CD4-positive, alpha-beta T cell (primary cell): Measurements from ENCODE around the gene ANXA3. TPM values are rescaled to one million over a fixed set of nuclear protein-coding genes. Genes with fewer than 3 reads are reported as not detected.

Experiments used
- ATAC-seq: fragments of 200-7000 bp; cut with Tn5 transposase; one replicate; pipeline ENCODE4 v1.10.0; 2022; ENCODE audit warnings: mild to moderate bottlenecking; ENCODE audit not compliant: poor library complexity
- CTCF ChIA-PET: fragments of 350-600 bp; sonication (Branson Sonifier 250); formaldehyde crosslinking; loops from one replicate; lab custom pipeline; 2021; ENCODE audit warnings: antibody characterized with exemption, inconsistent platforms; lab: Charles Lee
- POLR2A ChIA-PET: fragments of 350-600 bp; sonication (Branson Sonifier 250); formaldehyde crosslinking; loops from one replicate; lab custom pipeline; 2021; ENCODE audit warnings: antibody characterized with exemption, inconsistent platforms; lab: Charles Lee
- DNase-seq, 14 experiments: peaks; one replicate each; pipeline ENCODE4 v3.0.0-alpha.2; 2013 to 2020; ENCODE audit warnings: mixed read lengths in 2 of 14
- H3K27ac ChIP-seq, 2 donors: one replicate each; pipeline versions ENCODE4 v1.5.1 to v1.7.0; 2013; ENCODE audit warnings: low read length in 2 of 2, low read depth in 1 of 2, mild to moderate bottlenecking in 1 of 2
- H3K27me3 ChIP-seq, 2 experiments: 1 replicate in 1 of 2; 2 replicates in 1 of 2; pipeline versions ENCODE4 v1.6.1 to v1.7.0; 2013; ENCODE audit warnings: low read length in 2 of 2, control low read depth in 1 of 2, mild to moderate bottlenecking in 1 of 2, moderate library complexity in 1 of 2; ENCODE audit not compliant: insufficient read depth in 2 of 2, control insufficient read depth in 1 of 2
- H3K36me3 ChIP-seq: one replicate; pipeline ENCODE4 v1.6.1; 2013; ENCODE audit warnings: low read length, control low read depth; ENCODE audit not compliant: insufficient read depth
- H3K4me1 ChIP-seq: one replicate; pipeline ENCODE4 v1.6.1; 2013; ENCODE audit warnings: low read length, control low read depth; ENCODE audit not compliant: insufficient read depth
- H3K4me3 ChIP-seq: one replicate; pipeline ENCODE4 v1.5.1; 2013; ENCODE audit warnings: mild to moderate bottlenecking, low read length, moderate library complexity
- H3K9me3 ChIP-seq, 2 experiments: 1 replicate in 1 of 2; 2 replicates in 1 of 2; pipeline versions ENCODE4 v1.6.1 to v1.7.0; 2013; ENCODE audit warnings: low read length in 2 of 2, mild to moderate bottlenecking in 2 of 2, control low read depth in 1 of 2, moderate library complexity in 1 of 2; ENCODE audit not compliant: control insufficient read depth in 1 of 2, insufficient read depth in 1 of 2
- H3K27ac Mint-ChIP-seq: one replicate; pipeline ENCODE4 v1.8.0; 2020; ENCODE audit warnings: mixed read lengths
- H3K27me3 Mint-ChIP-seq: one replicate; pipeline ENCODE4 v1.8.0; 2021; ENCODE audit warnings: mixed read lengths
- H3K36me3 Mint-ChIP-seq: one replicate; pipeline ENCODE4 v1.8.0; 2021; ENCODE audit warnings: low read depth, mixed read lengths
- H3K4me1 Mint-ChIP-seq: one replicate; pipeline ENCODE4 v1.8.0; 2021; ENCODE audit warnings: low read depth, mixed read lengths
- H3K4me3 Mint-ChIP-seq: one replicate; pipeline ENCODE4 v1.8.0; 2020; ENCODE audit warnings: mild to moderate bottlenecking, mixed read lengths
- H3K9me3 Mint-ChIP-seq: one replicate; pipeline ENCODE4 v1.8.0; 2020; ENCODE audit warnings: mixed read lengths
- CTCF ChIP-seq: fragments of 200-600 bp; IDR thresholded peaks from one replicate; pipeline ENCODE4 v1.8.0; 2022; ENCODE audit warnings: antibody characterized with exemption, mild to moderate bottlenecking
- intact Hi-C, 2 experiments: fragments of 100-400 bp; cut with DNase I in 1 of 2; cut with micrococcal nuclease in 1 of 2; formaldehyde crosslinking; loops; one replicate each; pipeline versions ENCODE4 v1.15.1 to v1.9.0; 2023 to 2025; cut with DNase I, micrococcal nuclease
- total RNA-seq, 174 experiments: library from RNA in 2 of 174; stranded (reverse) in 2 of 174; gene quantifications; one replicate each; pipeline ENCODE4 v1.2.3 and lab custom pipeline; 2021 to 2026

Gene ANXA3
- total RNA-seq, 2 experiments from 2014 or later: not detected

GRCh38 chr4:78560296-78560963 is 8.9 kb downstream of the ANXA3 start:
- CTCF ChIA-PET: no interaction called here
- no peak overlapping the region for H3K4me3 ChIP-seq
- no peak for DNase-seq
- no peaks in the 10 kb centered on the region for H3K9me3 ChIP-seq
- ATAC-seq: no peak
- no peaks in the 10 kb centered on the region for H3K9me3 Mint-ChIP-seq
- no peak overlapping the region for H3K4me3 Mint-ChIP-seq
- no peak for TF ChIP-seq CTCF
- H3K27me3 ChIP-seq: peaks cover 0 to 5% of the 10 kb centered on the region in 2 experiments
- H3K27ac ChIP-seq: no peak overlapping the region
- H3K27ac Mint-ChIP-seq: no peak overlapping the region
- POLR2A ChIA-PET: no interaction called here
- intact Hi-C loops: no loop called here
- no peaks in the 10 kb centered on the region for H3K4me1 Mint-ChIP-seq
- H3K36me3 ChIP-seq: no peaks in the 10 kb centered on the region
- H3K4me1 ChIP-seq: no peaks in the 10 kb centered on the region
- H3K27me3 Mint-ChIP-seq: peaks cover 4% of the 10 kb centered on the region
- H3K36me3 Mint-ChIP-seq: no peaks in the 10 kb centered on the region

DNA sequence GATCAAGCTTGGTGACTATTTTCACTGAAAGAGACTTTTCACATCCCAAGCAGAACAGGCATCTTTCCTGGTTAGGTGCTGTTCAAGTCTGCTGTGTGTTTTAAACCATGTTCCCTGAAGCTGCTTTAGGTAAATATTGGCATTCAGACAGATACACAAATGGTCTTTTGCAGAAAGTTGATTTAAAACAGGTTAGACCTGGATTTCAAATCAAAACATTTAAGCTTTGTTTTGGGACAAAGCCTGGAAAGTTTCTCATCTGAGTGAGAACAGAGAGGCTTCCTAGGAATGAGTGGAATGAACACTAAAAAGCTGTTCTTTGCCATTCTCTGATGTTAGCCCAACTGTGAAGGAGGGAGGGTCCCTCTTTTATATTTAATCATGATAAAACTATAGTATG is 10.1 kb downstream of the ANXA3 start:
- Mint-ChIP-seq H3K4me1 (no peaks in the 10 kb centered on the region), H3K36me3 (no peaks in the 10 kb centered on the region), H3K4me3 (no peak overlapping the region), H3K27me3 (no peaks in the 10 kb centered on the region), H3K9me3 (no peaks in the 10 kb centered on the region), H3K27ac (no peak overlapping the region)
- TF ChIP-seq CTCF: no peak
- Histone ChIP-seq H3K9me3 (no peaks in the 10 kb centered on the region), H3K27me3 (peaks cover 0 to 5% of the 10 kb centered on the region in 2 experiments), H3K27ac (no peak overlapping the region), H3K4me1 (no peaks in the 10 kb centered on the region), H3K4me3 (no peak overlapping the region), H3K36me3 (no peaks in the 10 kb centered on the region)
- ATAC-seq (no peak), DNase-seq (no peak)
- intact Hi-C loops: no loop called here
- ChIA-PET CTCF (no interaction called here), POLR2A (no interaction called here)

DNA sequence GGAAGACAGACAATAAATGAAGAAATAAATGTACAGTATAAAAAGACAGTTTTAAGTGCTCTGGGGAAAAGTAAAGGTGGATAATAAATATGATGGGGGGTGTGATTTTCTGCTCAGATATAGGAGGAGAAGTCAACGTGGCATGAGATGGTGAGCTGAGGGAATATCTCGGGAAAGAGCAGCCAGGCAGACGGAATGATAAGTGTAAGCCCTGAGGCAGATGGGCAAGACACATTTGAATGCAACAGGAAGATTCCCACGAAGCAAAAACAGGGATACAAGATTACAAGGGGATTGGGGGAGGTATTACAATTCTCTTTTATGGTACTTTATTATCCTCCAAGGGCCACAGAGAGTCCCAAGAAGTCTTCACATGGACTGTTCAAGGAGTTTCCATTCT is 11.1 kb downstream of the ANXA3 start:
- H3K4me3 Mint-ChIP-seq: no peak overlapping the region
- intact Hi-C loops: no loop called here
- H3K9me3 Mint-ChIP-seq: no peaks in the 10 kb centered on the region
- POLR2A ChIA-PET: no interaction called here
- Histone ChIP-seq H3K4me1 (no peaks in the 10 kb centered on the region), H3K4me3 (no peak overlapping the region), H3K27ac (no peak overlapping the region), H3K27me3 (peaks cover 0 to 5% of the 10 kb centered on the region in 2 experiments), H3K9me3 (no peaks in the 10 kb centered on the region), H3K36me3 (no peaks in the 10 kb centered on the region)
- H3K27ac Mint-ChIP-seq: no peak overlapping the region
- no peaks in the 10 kb centered on the region for H3K27me3 Mint-ChIP-seq
- H3K36me3 Mint-ChIP-seq: no peaks in the 10 kb centered on the region
- CTCF ChIA-PET: no interaction called here
- DNase-seq (no peak), ATAC-seq (no peak)
- H3K4me1 Mint-ChIP-seq: no peaks in the 10 kb centered on the region
- no peak for TF ChIP-seq CTCF
